Glomerular visceral epithelial cell (primary cell): ENCODE results near the gene HGS.

Experiments used
- DNase-seq: peaks from one replicate; pipeline ENCODE4 v3.0.0-alpha.2; 2016; ENCODE audit errors: extremely low spot score

Gene HGS

GRCh38 chr17:81686614-81687013 is 2.8 kb downstream of the HGS start:
- DNase-seq = no peak

GRCh38 chr17:81687770-81688541 is 4.1 kb downstream of the HGS start:
- no peak for DNase-seq

GRCh38 chr17:81688616-81689015 is 4.8 kb downstream of the HGS start:
- DNase-seq = no peak

GRCh38 chr17:81690066-81690465 is 6.3 kb downstream of the HGS start:
- no peak for DNase-seq

- DNase-seq = no peak
Measured at GRCh38 chr17:81690549-81690948, 6.7 kb downstream of the HGS start.

- DNase-seq = no peak
Measured at GRCh38 chr17:81691196-81691595, 7.4 kb downstream of the HGS start.

GRCh38 chr17:81691608-81692007 is 7.8 kb downstream of the HGS start:
- no peak for DNase-seq

- no peak for DNase-seq
Measured at GRCh38 chr17:81693509-81694210, 9.8 kb downstream of the HGS start.

GRCh38 chr17:81694810-81695209 is 11.0 kb downstream of the HGS start:
- DNase-seq = no peak

GRCh38 chr17:81695211-81695610 is 11.4 kb downstream of the HGS start:
- no peak for DNase-seq

GRCh38 chr17:81695801-81696200 is 12.0 kb downstream of the HGS start:
- DNase-seq = no peak

GRCh38 chr17:81696218-81696941 is 12.6 kb downstream of the HGS start:
- no peak for DNase-seq

GRCh38 chr17:81697261-81698044 is 13.6 kb downstream of the HGS start:
- DNase-seq = no peak

- no peak for DNase-seq
Measured at GRCh38 chr17:81700353-81701287, 16.8 kb downstream of the HGS start.

GRCh38 chr17:81701288-81702071 is 17.7 kb downstream of the HGS start:
- DNase-seq = peak; percentile 28

- peak; percentile 92 for DNase-seq
Measured at GRCh38 chr17:81702934-81703746, 19.3 kb downstream of the HGS start, which contains the start of gene MRPL12. MRPL12 (plus strand) TSS chr17:81703367; CDS start chr17:81703502, 135 bp downstream.

GRCh38 chr17:81703747-81704654 is 20.2 kb downstream of the HGS start:
- no peak for DNase-seq
